Measurements from ENCODE around the gene FGF18. TPM values are rescaled to one million over a fixed set of nuclear protein-coding genes. Genes with fewer than 3 reads are reported as not detected.

FGF18 gene
- polyA plus RNA-seq, 1 donor from 2014 or later = 1.2 TPM

- Histone ChIP-seq H3F3A (ENCODE audit: insufficient read depth, low read length, poor library complexity, severe bottlenecking) (no peaks in the 10 kb centered on the region), H3K9ac (ENCODE audit: low read length) (no peak overlapping the region), H3K4me2 (ENCODE audit: low read length) (no peak overlapping the region), H3K79me2 (replicated peaks; ENCODE audit: insufficient read depth, low read length) (no peaks in the 10 kb centered on the region), H3K9me3 (ENCODE audit: low read length) (no peaks in the 10 kb centered on the region), H3K4me3 (ENCODE audit: low read length) (no peak overlapping the region), H3K36me3 (ENCODE audit: insufficient read depth, low read length) (no peaks in the 10 kb centered on the region), H4K20me1 (ENCODE audit: insufficient read depth) (no peaks in the 10 kb centered on the region), H3K27me3 (ENCODE audit: insufficient read depth, low read depth, low read length) (no peaks in the 10 kb centered on the region), H2AFZ (ENCODE audit: low read depth, low read length) (no peak overlapping the region), H3K27ac (ENCODE audit: low read length) (no peak overlapping the region), H3K9me2 (ENCODE audit: insufficient read depth, low read length) (no peaks in the 10 kb centered on the region)
- TF ChIP-seq EP300 (conservative IDR thresholded peaks at IDR 0.05; ENCODE audit: poor library complexity, severe bottlenecking) (no peak), SMC3 (conservative IDR thresholded peaks at IDR 0.05; ENCODE audit: poor library complexity) (no peak), TAF1 (IDR thresholded peaks at IDR 0.05; ENCODE audit: low read depth) (no peak), POLR2AphosphoS5 (IDR thresholded peaks at IDR 0.05) (no peak), MXI1 (conservative IDR thresholded peaks at IDR 0.05; ENCODE audit: poor library complexity, severe bottlenecking) (no peak), RAD21 (conservative IDR thresholded peaks at IDR 0.05) (no peak), EZH2 (IDR thresholded peaks at IDR 0.05; ENCODE audit: borderline replicate concordance, insufficient read depth, low read length, poor library complexity, severe bottlenecking) (no peak), CTCF (IDR thresholded peaks at IDR 0.05; ENCODE audit: poor library complexity, severe bottlenecking) (no peak)
- TF ChIP-seq, protein P1, sequence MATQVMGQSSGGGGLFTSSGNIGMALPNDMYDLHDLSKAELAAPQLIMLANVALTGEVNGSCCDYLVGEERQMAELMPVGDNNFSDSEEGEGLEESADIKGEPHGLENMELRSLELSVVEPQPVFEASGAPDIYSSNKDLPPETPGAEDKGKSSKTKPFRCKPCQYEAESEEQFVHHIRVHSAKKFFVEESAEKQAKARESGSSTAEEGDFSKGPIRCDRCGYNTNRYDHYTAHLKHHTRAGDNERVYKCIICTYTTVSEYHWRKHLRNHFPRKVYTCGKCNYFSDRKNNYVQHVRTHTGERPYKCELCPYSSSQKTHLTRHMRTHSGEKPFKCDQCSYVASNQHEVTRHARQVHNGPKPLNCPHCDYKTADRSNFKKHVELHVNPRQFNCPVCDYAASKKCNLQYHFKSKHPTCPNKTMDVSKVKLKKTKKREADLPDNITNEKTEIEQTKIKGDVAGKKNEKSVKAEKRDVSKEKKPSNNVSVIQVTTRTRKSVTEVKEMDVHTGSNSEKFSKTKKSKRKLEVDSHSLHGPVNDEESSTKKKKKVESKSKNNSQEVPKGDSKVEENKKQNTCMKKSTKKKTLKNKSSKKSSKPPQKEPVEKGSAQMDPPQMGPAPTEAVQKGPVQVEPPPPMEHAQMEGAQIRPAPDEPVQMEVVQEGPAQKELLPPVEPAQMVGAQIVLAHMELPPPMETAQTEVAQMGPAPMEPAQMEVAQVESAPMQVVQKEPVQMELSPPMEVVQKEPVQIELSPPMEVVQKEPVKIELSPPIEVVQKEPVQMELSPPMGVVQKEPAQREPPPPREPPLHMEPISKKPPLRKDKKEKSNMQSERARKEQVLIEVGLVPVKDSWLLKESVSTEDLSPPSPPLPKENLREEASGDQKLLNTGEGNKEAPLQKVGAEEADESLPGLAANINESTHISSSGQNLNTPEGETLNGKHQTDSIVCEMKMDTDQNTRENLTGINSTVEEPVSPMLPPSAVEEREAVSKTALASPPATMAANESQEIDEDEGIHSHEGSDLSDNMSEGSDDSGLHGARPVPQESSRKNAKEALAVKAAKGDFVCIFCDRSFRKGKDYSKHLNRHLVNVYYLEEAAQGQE (IDR thresholded peaks at IDR 0.05; ENCODE audit: borderline replicate concordance) = no peak
Measured at GRCh38 chr5:171481571-171482433, 62.4 kb downstream of the FGF18 start.

DNA sequence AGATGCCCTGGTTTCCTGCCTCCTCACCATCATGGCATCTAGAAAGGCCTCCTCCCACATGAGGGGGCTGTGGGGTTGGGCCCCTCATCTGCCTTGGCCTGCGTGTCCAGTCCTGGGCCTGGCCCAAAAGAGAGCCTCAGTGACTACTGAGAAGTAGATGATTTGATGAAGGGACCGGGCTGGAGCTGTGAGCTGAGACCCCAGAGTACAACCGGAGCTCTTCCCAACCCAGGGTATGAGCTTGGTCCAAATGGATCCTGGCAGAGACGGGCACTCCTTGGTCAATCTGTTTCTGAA is 62.9 kb downstream of the FGF18 start:
- H3F3A ChIP-seq (ENCODE audit: insufficient read depth, low read length, poor library complexity, severe bottlenecking) = no peaks in the 10 kb centered on the region
- no peaks in the 10 kb centered on the region for H3K9me2 ChIP-seq (ENCODE audit: insufficient read depth, low read length)
- H3K4me2 ChIP-seq (ENCODE audit: low read length) = no peak overlapping the region
- no peaks in the 10 kb centered on the region for H3K27me3 ChIP-seq (ENCODE audit: insufficient read depth, low read depth, low read length)
- no peaks in the 10 kb centered on the region for H4K20me1 ChIP-seq (ENCODE audit: insufficient read depth)
- no peaks in the 10 kb centered on the region for H3K36me3 ChIP-seq (ENCODE audit: insufficient read depth, low read length)
- H3K27ac ChIP-seq (ENCODE audit: low read length) = no peak overlapping the region
- H3K79me2 ChIP-seq (replicated peaks; ENCODE audit: insufficient read depth, low read length) = no peaks in the 10 kb centered on the region
- no peak overlapping the region for H3K9ac ChIP-seq (ENCODE audit: low read length)
- no peak overlapping the region for H2AFZ ChIP-seq (ENCODE audit: low read depth, low read length)
- H3K9me3 ChIP-seq (ENCODE audit: low read length) = no peaks in the 10 kb centered on the region
- TF ChIP-seq POLR2AphosphoS5 (IDR thresholded peaks at IDR 0.05) (no peak), EZH2 (IDR thresholded peaks at IDR 0.05; ENCODE audit: borderline replicate concordance, insufficient read depth, low read length, poor library complexity, severe bottlenecking) (no peak), TAF1 (IDR thresholded peaks at IDR 0.05; ENCODE audit: low read depth) (no peak), RAD21 (conservative IDR thresholded peaks at IDR 0.05) (no peak), SMC3 (conservative IDR thresholded peaks at IDR 0.05; ENCODE audit: poor library complexity) (no peak), MXI1 (conservative IDR thresholded peaks at IDR 0.05; ENCODE audit: poor library complexity, severe bottlenecking) (no peak), EP300 (conservative IDR thresholded peaks at IDR 0.05; ENCODE audit: poor library complexity, severe bottlenecking) (no peak), CTCF (IDR thresholded peaks at IDR 0.05; ENCODE audit: poor library complexity, severe bottlenecking) (no peak)
- TF ChIP-seq, protein P1 (IDR thresholded peaks at IDR 0.05; ENCODE audit: borderline replicate concordance) = no peak
- H3K4me3 ChIP-seq (ENCODE audit: low read length) = no peak overlapping the region

Data from neural cell (in vitro differentiated cells).